K562 (cell line): ENCODE results near the gene ATP9B. TPM values are rescaled to one million over a fixed set of nuclear protein-coding genes. Genes with fewer than 3 reads are reported as not detected.

ENCODE experiments used
- BCL6 ChIP-seq: fragments of 250-450 bp; sonication (Bioruptor Pico); IDR thresholded peaks from 2 replicates; pipeline ENCODE4 v1.4.0; 2020
- CBFA2T2 ChIP-seq: fragments of 450-650 bp; conservative IDR thresholded peaks from 2 replicates; pipeline ENCODE4 v1.6.1; 2017; ENCODE audit warnings: mild to moderate bottlenecking
- COPS2 ChIP-seq: fragments of 450-650 bp; conservative IDR thresholded peaks from 2 replicates; pipeline ENCODE4 v1.6.1; 2016; ENCODE audit warnings: mild to moderate bottlenecking, moderate library complexity
- EP400 ChIP-seq: fragments of 450-650 bp; IDR thresholded peaks from 2 replicates; pipeline ENCODE4 v1.6.1; 2017; ENCODE audit warnings: antibody characterized with exemption, mild to moderate bottlenecking, moderate library complexity
- ETS2 ChIP-seq: IDR thresholded peaks from 2 replicates; pipeline ENCODE4 v1.6.1; 2016; ENCODE audit warnings: borderline replicate concordance, missing genetic modification characterization, mild to moderate bottlenecking, moderate library complexity, missing compliant biosample characterization; ENCODE audit not compliant: poor library complexity, severe bottlenecking
- FOXA1 ChIP-seq: fragments of 450-650 bp; IDR thresholded peaks from 2 replicates; pipeline ENCODE4 v1.6.1; 2016; ENCODE audit warnings: mild to moderate bottlenecking, borderline replicate concordance
- HCFC1 ChIP-seq: IDR thresholded peaks from 2 replicates; pipeline ENCODE4 v1.6.1; 2012; ENCODE audit warnings: low read depth, low read length, improper control_type of control experiment
- HLTF ChIP-seq: fragments of 450-650 bp; IDR thresholded peaks from 2 replicates; pipeline ENCODE4 v1.6.1; 2016
- HMG20A ChIP-seq: fragments of 450-650 bp; formaldehyde crosslinking; conservative IDR thresholded peaks from 2 replicates; pipeline ENCODE4 v1.4.0; 2020; ENCODE audit warnings: mild to moderate bottlenecking, mixed read lengths
- JUNB ChIP-seq: fragments of 450-650 bp; formaldehyde crosslinking; conservative IDR thresholded peaks from 2 replicates; pipeline ENCODE4 v1.4.0; 2020; ENCODE audit warnings: mild to moderate bottlenecking
- LARP7 ChIP-seq: fragments of 450-650 bp; IDR thresholded peaks from 2 replicates; pipeline ENCODE4 v1.6.1; 2016
- MAX ChIP-seq: sonication (generic); formaldehyde crosslinking; IDR thresholded peaks from 2 replicates; pipeline ENCODE4 v1.9.0; 2022; ENCODE audit warnings: mild to moderate bottlenecking, missing genetic modification reagents
- NFYB ChIP-seq: IDR thresholded peaks from 2 replicates; pipeline ENCODE4 v1.6.1; 2011; ENCODE audit warnings: mild to moderate bottlenecking, moderate library complexity; ENCODE audit not compliant: insufficient read length; ENCODE audit errors: extremely low read depth
- NR4A1 ChIP-seq, 2 experiments: fragments of 250-450 bp in 1 of 2; fragments of 450-650 bp in 1 of 2; sonication (Bioruptor Pico) in 1 of 2; IDR thresholded peaks; 2 replicates each; pipeline versions ENCODE4 v1.4.0 to v1.6.1; 2016 to 2020; ENCODE audit warnings: mild to moderate bottlenecking in 2 of 2, missing compliant biosample characterization in 1 of 2, missing genetic modification characterization in 1 of 2, moderate library complexity in 1 of 2
- RFX5 ChIP-seq: IDR thresholded peaks from 2 replicates; pipeline ENCODE4 v1.6.1; 2011; ENCODE audit warnings: low read depth, mild to moderate bottlenecking, improper control_type of control experiment, low read length
- RFX7 ChIP-seq: fragments of 250-450 bp; sonication (Bioruptor Pico); IDR thresholded peaks from 2 replicates; pipeline ENCODE4 v1.5.1; 2021; ENCODE audit warnings: mild to moderate bottlenecking
- RUNX1 ChIP-seq: sonication (generic); IDR thresholded peaks from 2 replicates; pipeline ENCODE4 v1.6.1; 2016; ENCODE audit warnings: antibody characterized with exemption, low read depth
- STAT6 ChIP-seq: sonication (generic); formaldehyde crosslinking; IDR thresholded peaks from 2 replicates; pipeline ENCODE4 v1.8.1; 2023; ENCODE audit warnings: mild to moderate bottlenecking, missing genetic modification reagents
- ZBTB12 ChIP-seq: fragments of 250-450 bp; sonication (Bioruptor Pico); IDR thresholded peaks from 2 replicates; pipeline ENCODE4 v1.4.0; 2020
- ZC3H4 ChIP-seq: sonication (generic); formaldehyde crosslinking; IDR thresholded peaks from 2 replicates; pipeline ENCODE4 v1.9.0; 2021; ENCODE audit warnings: missing genetic modification reagents, borderline replicate concordance
- ZFX ChIP-seq: sonication (generic); formaldehyde crosslinking; IDR thresholded peaks from 2 replicates; pipeline ENCODE4 v1.8.0; 2022; ENCODE audit warnings: mild to moderate bottlenecking, missing genetic modification reagents, moderate library complexity
- ZNF124 ChIP-seq: sonication (generic); formaldehyde crosslinking; IDR thresholded peaks from 2 replicates; pipeline ENCODE4 v1.8.1; 2022; ENCODE audit warnings: missing genetic modification reagents
- ZNF175 ChIP-seq: fragments of 200-800 bp; sonication (Bioruptor generic); IDR thresholded peaks from 2 replicates; pipeline ENCODE4 v1.6.1; 2016; ENCODE audit warnings: low read depth, mild to moderate bottlenecking, missing genetic modification characterization, missing compliant biosample characterization
- ZNF24 ChIP-seq: fragments of 450-650 bp; IDR thresholded peaks from 2 replicates; pipeline ENCODE4 v1.6.1; 2016
- ZNF311 ChIP-seq: fragments of 250-450 bp; sonication (Bioruptor Pico); IDR thresholded peaks from 2 replicates; pipeline ENCODE4 v1.4.0; 2020; ENCODE audit warnings: mild to moderate bottlenecking, moderate library complexity
- ZNF583 ChIP-seq: fragments of 250-450 bp; sonication (Bioruptor Pico); IDR thresholded peaks from 2 replicates; pipeline ENCODE4 v1.4.0; 2020
- ZNF644 ChIP-seq: fragments of 200-800 bp; sonication (Bioruptor generic); IDR thresholded peaks from 2 replicates; pipeline ENCODE4 v1.6.1; 2016; ENCODE audit warnings: low read depth, missing genetic modification characterization, missing compliant biosample characterization
- ZNF766 ChIP-seq: fragments of 200-800 bp; sonication (Bioruptor generic); conservative IDR thresholded peaks from 2 replicates; pipeline ENCODE4 v1.6.1; 2016; ENCODE audit warnings: missing genetic modification characterization, missing compliant biosample characterization
- polyA plus RNA-seq, 8 experiments: library from polyadenylated mRNA; depleted of rRNA in 4 of 8; stranded (reverse) in 5 of 8; unstranded in 3 of 8; fragments of >200 nt; fragmentation: Nextera tagmentation in 2 of 8; fragmentation: Illumina TruSeq in 1 of 8; extraction: Ambion mirVana in 2 of 8; extraction: Trizol in 1 of 8; gene quantifications; 2 replicates each; pipeline versions ENCODE4 v1.2.1 to v1.2.3, GENCODE V29; 2011 to 2014; ENCODE audit warnings: inconsistent platforms in 1 of 8, missing spikeins in 1 of 8
- total RNA-seq, 7 experiments: library from RNA; depleted of rRNA in 6 of 7; stranded (reverse); fragments of >200 nt in 6 of 7; fragmentation: Illumina TruSeq in 2 of 7; extraction: Trizol in 2 of 7; gene quantifications; 2 replicates each; pipeline versions ENCODE4 v1.2.1 to v1.2.3, GENCODE V29; 2011 to 2021; ENCODE audit warnings: low replicate concordance in 1 of 7

ATP9B gene
- total and polyA plus RNA-seq, 9 of the 15 experiments (the other 6 are each of a cell fraction or from before 2014, with no cell fraction given): 0.66 to 13.2 (median 7.9) TPM

GRCh38 chr18:79068937-79069716 is at the start of gene ATP9B (continued):
- TF ChIP-seq CBFA2T2: no peak
- TF ChIP-seq LARP7: no peak
- TF ChIP-seq NR4A1 (CRISPR knock-in tag; IDR thresholded peaks at IDR 0.05): no peak
- TF ChIP-seq NR4A1 (tag; IDR thresholded peaks at IDR 0.05): 0 out of 2 replicates have a peak, but pooled peaks have one; percentile 43
- TF ChIP-seq RUNX1: no peak
- no peak for TF ChIP-seq ZNF24
- TF ChIP-seq ZBTB12: peak; percentile 98
- peak; percentile 94 for TF ChIP-seq MAX (CRISPR knock-in tag)
- TF ChIP-seq HMG20A (CRISPR knock-in tag): no peak
- peak; percentile 96 for TF ChIP-seq ZFX (CRISPR knock-in tag)
- TF ChIP-seq ZNF766 (CRISPR knock-in tag): no peak
- no peak for TF ChIP-seq ZC3H4 (CRISPR knock-in tag)
- no peak for TF ChIP-seq ZNF644 (tag)
- TF ChIP-seq ZNF311 (CRISPR knock-in tag): no peak
- no peak for TF ChIP-seq ETS2
- TF ChIP-seq FOXA1: no peak
- peak; percentile 80 for TF ChIP-seq HCFC1
- no peak for TF ChIP-seq RFX7 (CRISPR knock-in tag)
- TF ChIP-seq EP400: peak; percentile 18; the same call in 1 of the 2 replicates
- peak; percentile 93 for TF ChIP-seq JUNB (CRISPR knock-in tag)
- TF ChIP-seq RFX5: no peak
- 0 out of 2 replicates have a peak, but pooled peaks have one; percentile 54 for TF ChIP-seq ZNF175 (CRISPR knock-in tag)
- TF ChIP-seq ZNF124 (CRISPR knock-in tag): no peak
- TF ChIP-seq STAT6 (CRISPR knock-in tag): no peak
- 0 out of 2 replicates have a peak, but pooled peaks have one; percentile 61 for TF ChIP-seq ZNF583 (CRISPR knock-in tag)
- no peak for TF ChIP-seq BCL6 (CRISPR knock-in tag)
- no peak for TF ChIP-seq COPS2
- TF ChIP-seq NFYB: no peak
- no peak for TF ChIP-seq HLTF
